Keratinocyte (primary cell): ENCODE data around the gene PAX5. TPM values are rescaled to one million over a fixed set of nuclear protein-coding genes. Genes with fewer than 3 reads are reported as not detected.
"Not testable (repeated sequence)": the region's sequence is repeated elsewhere in the genome, so short reads cannot be mapped to it uniquely, and the experiment has no call there.

ENCODE experiments used
- DNase-seq: peaks from one replicate; pipeline ENCODE4 v3.0.0-alpha.2; 2011; ENCODE audit warnings: low read depth, missing footprints, low spot score
- FAIRE-seq: peaks from 2 replicates; lab custom pipeline; 2011; peaks lifted over from hg19 to GRCh38; lab: Jason Lieb, UNC
- H2AFZ ChIP-seq: 2 replicates; pipeline ENCODE4 v1.6.0; 2012; ENCODE audit warnings: low read length, control low read depth, inconsistent platforms; ENCODE audit not compliant: control insufficient read depth
- H3K27ac ChIP-seq: 2 replicates; pipeline ENCODE4 v1.5.1; 2011; ENCODE audit warnings: low read length; ENCODE audit not compliant: control insufficient read depth, insufficient read depth
- H3K27me3 ChIP-seq: 3 replicates; pipeline ENCODE4 v1.6.0; 2011; ENCODE audit warnings: low read length; ENCODE audit not compliant: control insufficient read depth, insufficient read depth; ENCODE audit errors: extremely low read depth
- H3K36me3 ChIP-seq, 2 experiments: 2 replicates in 1 of 2; 3 replicates in 1 of 2; pipeline ENCODE4 v1.5.1; 2011; ENCODE audit warnings: low read length in 2 of 2, mild to moderate bottlenecking in 1 of 2; ENCODE audit not compliant: control insufficient read depth in 2 of 2, insufficient read depth in 2 of 2; ENCODE audit errors: extremely low read depth in 1 of 2
- H3K4me1 ChIP-seq: 3 replicates; pipeline ENCODE4 v1.5.1; 2011; ENCODE audit warnings: low read length; ENCODE audit not compliant: control insufficient read depth, insufficient read depth; ENCODE audit errors: extremely low read depth
- H3K4me2 ChIP-seq: 3 replicates; pipeline ENCODE4 v1.6.0; 2011; ENCODE audit warnings: low read depth, low read length; ENCODE audit not compliant: control insufficient read depth, insufficient read depth; ENCODE audit errors: extremely low read depth
- H3K4me3 ChIP-seq, 3 experiments: fragments of 200-600 bp in 1 of 3; sonication (generic) in 1 of 3; 2 replicates in 2 of 3; 3 replicates in 1 of 3; pipeline ENCODE4 v1.5.1; 2011 to 2016; ENCODE audit warnings: low read length in 3 of 3, mild to moderate bottlenecking in 3 of 3, control low read depth in 2 of 3, inconsistent platforms in 1 of 3, low read depth in 1 of 3, mixed read lengths in 1 of 3, mixed run types in 1 of 3, moderate library complexity in 1 of 3; ENCODE audit not compliant: control insufficient read depth in 2 of 3, insufficient read depth in 2 of 3; ENCODE audit errors: extremely low read depth in 1 of 3
- H3K79me2 ChIP-seq: 2 replicates; pipeline ENCODE4 v1.6.0; 2012; ENCODE audit warnings: low read length; ENCODE audit not compliant: control insufficient read depth, insufficient read depth
- H3K9ac ChIP-seq: 3 replicates; pipeline ENCODE4 v1.6.0; 2011; ENCODE audit warnings: low read length; ENCODE audit not compliant: control insufficient read depth, insufficient read depth; ENCODE audit errors: extremely low read depth
- H3K9me1 ChIP-seq: 3 replicates; pipeline ENCODE4 v1.6.0; 2011; ENCODE audit warnings: low read length; ENCODE audit not compliant: control insufficient read depth, insufficient read depth; ENCODE audit errors: extremely low read depth
- H3K9me3 ChIP-seq: 2 replicates; pipeline ENCODE4 v1.5.1; 2012; ENCODE audit warnings: low read depth, low read length; ENCODE audit not compliant: control insufficient read depth
- H4K20me1 ChIP-seq: 3 replicates; pipeline ENCODE4 v1.6.0; 2011; ENCODE audit warnings: low read length; ENCODE audit not compliant: control insufficient read depth, insufficient read depth; ENCODE audit errors: extremely low read depth
- CTCF ChIP-seq, 3 experiments: IDR thresholded peaks in 1 of 3; conservative IDR thresholded peaks in 1 of 3; optimal IDR thresholded peaks in 1 of 3; 2 replicates in 2 of 3; 3 replicates in 1 of 3; pipeline versions ENCODE3 to v1.5.1; 2011; ENCODE audit warnings: low read length in 3 of 3, mild to moderate bottlenecking in 3 of 3, moderate library complexity in 2 of 3, control low read depth in 1 of 3, inconsistent platforms in 1 of 3; ENCODE audit not compliant: insufficient read depth in 2 of 3; ENCODE audit errors: extremely low read depth in 1 of 3
- EZH2 ChIP-seq: IDR thresholded peaks from one replicate; pipeline ENCODE4 v1.6.1; 2012; ENCODE audit warnings: inconsistent platforms, mild to moderate bottlenecking, low read length, moderate library complexity
- dilution Hi-C: fragments of 300-500 bp; cut with MboI; formaldehyde crosslinking; loops from one replicate; pipeline ENCODE4 v1.7.0; 2020; ENCODE audit warnings: low sequenced_read_pairs; ENCODE audit not compliant: extremely low pct_ligation_motif_present
- polyA plus RNA-seq, 5 experiments: library from polyadenylated mRNA; depleted of rRNA in 3 of 5; stranded (reverse) in 3 of 5; stranded (forward) in 1 of 5; unstranded in 1 of 5; fragments of >200 nt; gene quantifications; 1 replicate in 1 of 5; 2 replicates in 3 of 5; 3 replicates in 1 of 5; pipeline versions ENCODE4 v1.2.1 to v1.2.3, GENCODE V29; 2011 to 2012; ENCODE audit warnings: missing spikeins in 2 of 5, low read depth in 1 of 5, low replicate concordance in 1 of 5

PAX5 gene
- polyA plus RNA-seq, 1 donor (not counting 4 experiments of a cell fraction or from before 2014, with no cell fraction given), result not detected

- DNase-seq, result no peak
- dilution Hi-C loops, result no loop called here
- H3K27ac ChIP-seq, result no peak overlapping the region
- no peaks in the 10 kb centered on the region for H3K4me1 ChIP-seq
- no peak for FAIRE-seq
- no peak overlapping the region for H2AFZ ChIP-seq
- no peaks in the 10 kb centered on the region for H3K36me3 ChIP-seq
- H3K27me3 ChIP-seq, result peaks cover 35% of the 10 kb centered on the region
- H3K4me3 ChIP-seq, result no peak overlapping the region
- no peaks in the 10 kb centered on the region for H3K9me1 ChIP-seq
- no peaks in the 10 kb centered on the region for H3K79me2 ChIP-seq
- H3K9me3 ChIP-seq, result no peaks in the 10 kb centered on the region
- H3K9ac ChIP-seq, result no peak overlapping the region
- no peak overlapping the region for H3K4me2 ChIP-seq
- TF ChIP-seq EZH2 (no peak), CTCF (optimal IDR thresholded peaks at IDR 0.05 in 1 of 3, IDR thresholded peaks at IDR 0.05 in 1 of 3, conservative IDR thresholded peaks at IDR 0.05 in 1 of 3; ENCODE audit: extremely low read depth in 1 of 3, insufficient read depth in 2 of 3, low read length in 3 of 3) (no peak)
- H4K20me1 ChIP-seq, result no peaks in the 10 kb centered on the region
Observed at GRCh38 chr9:37056046-37056920, 22.2 kb upstream of the PAX5 start.

- FAIRE-seq, DNase-seq, H3K4me3 ChIP-seq, H3K36me3 ChIP-seq, H3K27ac ChIP-seq, H3K9me1 ChIP-seq, H4K20me1 ChIP-seq, H3K4me1 ChIP-seq, H3K9me3 ChIP-seq, H3K9ac ChIP-seq, H2AFZ ChIP-seq, H3K4me2 ChIP-seq, dilution Hi-C loops, H3K79me2 ChIP-seq: not testable (repeated sequence)
- H3K27me3 ChIP-seq, result peaks cover 41% of the 10 kb centered on the region
Observed at GRCh38 chr9:37054363-37054720, 20.3 kb upstream of the PAX5 start.
